CD4-positive, alpha-beta T cell (primary cell): ENCODE measurements around the gene DFFB. TPM values are rescaled to one million over a fixed set of nuclear protein-coding genes. Genes with fewer than 3 reads are reported as not detected.

Source experiments
- ATAC-seq: fragments of 200-7000 bp; cut with Tn5 transposase; one replicate; pipeline ENCODE4 v1.10.0; 2022; ENCODE audit warnings: mild to moderate bottlenecking; ENCODE audit not compliant: poor library complexity
- CTCF ChIA-PET: fragments of 350-600 bp; sonication (Branson Sonifier 250); formaldehyde crosslinking; loops from one replicate; lab custom pipeline; 2021; ENCODE audit warnings: antibody characterized with exemption, inconsistent platforms; lab: Charles Lee
- POLR2A ChIA-PET: fragments of 350-600 bp; sonication (Branson Sonifier 250); formaldehyde crosslinking; loops from one replicate; lab custom pipeline; 2021; ENCODE audit warnings: antibody characterized with exemption, inconsistent platforms; lab: Charles Lee
- DNase-seq, 14 experiments: peaks; one replicate each; pipeline ENCODE4 v3.0.0-alpha.2; 2013 to 2020; ENCODE audit warnings: mixed read lengths in 2 of 14
- H3K27ac ChIP-seq, 2 donors: one replicate each; pipeline versions ENCODE4 v1.5.1 to v1.7.0; 2013; ENCODE audit warnings: low read length in 2 of 2, low read depth in 1 of 2, mild to moderate bottlenecking in 1 of 2
- H3K27me3 ChIP-seq, 2 experiments: 1 replicate in 1 of 2; 2 replicates in 1 of 2; pipeline versions ENCODE4 v1.6.1 to v1.7.0; 2013; ENCODE audit warnings: low read length in 2 of 2, control low read depth in 1 of 2, mild to moderate bottlenecking in 1 of 2, moderate library complexity in 1 of 2; ENCODE audit not compliant: insufficient read depth in 2 of 2, control insufficient read depth in 1 of 2
- H3K36me3 ChIP-seq: one replicate; pipeline ENCODE4 v1.6.1; 2013; ENCODE audit warnings: low read length, control low read depth; ENCODE audit not compliant: insufficient read depth
- H3K4me1 ChIP-seq: one replicate; pipeline ENCODE4 v1.6.1; 2013; ENCODE audit warnings: low read length, control low read depth; ENCODE audit not compliant: insufficient read depth
- H3K4me3 ChIP-seq: one replicate; pipeline ENCODE4 v1.5.1; 2013; ENCODE audit warnings: mild to moderate bottlenecking, low read length, moderate library complexity
- H3K9me3 ChIP-seq, 2 experiments: 1 replicate in 1 of 2; 2 replicates in 1 of 2; pipeline versions ENCODE4 v1.6.1 to v1.7.0; 2013; ENCODE audit warnings: low read length in 2 of 2, mild to moderate bottlenecking in 2 of 2, control low read depth in 1 of 2, moderate library complexity in 1 of 2; ENCODE audit not compliant: control insufficient read depth in 1 of 2, insufficient read depth in 1 of 2
- H3K27ac Mint-ChIP-seq: one replicate; pipeline ENCODE4 v1.8.0; 2020; ENCODE audit warnings: mixed read lengths
- H3K27me3 Mint-ChIP-seq: one replicate; pipeline ENCODE4 v1.8.0; 2021; ENCODE audit warnings: mixed read lengths
- H3K36me3 Mint-ChIP-seq: one replicate; pipeline ENCODE4 v1.8.0; 2021; ENCODE audit warnings: low read depth, mixed read lengths
- H3K4me1 Mint-ChIP-seq: one replicate; pipeline ENCODE4 v1.8.0; 2021; ENCODE audit warnings: low read depth, mixed read lengths
- H3K4me3 Mint-ChIP-seq: one replicate; pipeline ENCODE4 v1.8.0; 2020; ENCODE audit warnings: mild to moderate bottlenecking, mixed read lengths
- H3K9me3 Mint-ChIP-seq: one replicate; pipeline ENCODE4 v1.8.0; 2020; ENCODE audit warnings: mixed read lengths
- CTCF ChIP-seq: fragments of 200-600 bp; IDR thresholded peaks from one replicate; pipeline ENCODE4 v1.8.0; 2022; ENCODE audit warnings: antibody characterized with exemption, mild to moderate bottlenecking
- intact Hi-C, 2 experiments: fragments of 100-400 bp; cut with DNase I in 1 of 2; cut with micrococcal nuclease in 1 of 2; formaldehyde crosslinking; loops; one replicate each; pipeline versions ENCODE4 v1.15.1 to v1.9.0; 2023 to 2025; cut with DNase I, micrococcal nuclease
- total RNA-seq, 174 experiments: library from RNA in 2 of 174; stranded (reverse) in 2 of 174; gene quantifications; one replicate each; pipeline ENCODE4 v1.2.3 and lab custom pipeline; 2021 to 2026

DFFB gene
- total RNA-seq, 2 experiments from 2014 or later, result 6.7 to 6.8 TPM

- peaks cover 87% of the 10 kb centered on the region for H3K36me3 Mint-ChIP-seq
- no peak overlapping the region for H3K4me3 Mint-ChIP-seq
- Histone ChIP-seq H3K27ac (no peak overlapping the region), H3K36me3 (peaks cover 60% of the 10 kb centered on the region), H3K4me1 (peaks cover 6% of the 10 kb centered on the region), H3K4me3 (no peak overlapping the region), H3K27me3 (no peaks in the 10 kb centered on the region), H3K9me3 (peaks cover 5 to 7% of the 10 kb centered on the region in 2 experiments)
- H3K9me3 Mint-ChIP-seq, result no peaks in the 10 kb centered on the region
- no peaks in the 10 kb centered on the region for H3K27me3 Mint-ChIP-seq
- H3K4me1 Mint-ChIP-seq, result peaks cover 5% of the 10 kb centered on the region
- no peak overlapping the region for H3K27ac Mint-ChIP-seq
- CTCF ChIA-PET, result no interaction called here
- DNase-seq (no peak), ATAC-seq (no peak)
- no peak for TF ChIP-seq CTCF
- POLR2A ChIA-PET, result interaction anchor here (1.0 kb wide), 1 partner anchor 20 kb away, joined by 3 read pairs; the partner anchor contains the start of gene C1orf174
- intact Hi-C loops, result no loop called here
Measured at GRCh38 chr1:3879787-3880428, 22.6 kb downstream of the DFFB start.

- no peak overlapping the region for H3K27ac Mint-ChIP-seq
- Histone ChIP-seq H3K27me3 (no peaks in the 10 kb centered on the region), H3K36me3 (peaks cover 55% of the 10 kb centered on the region), H3K4me3 (no peak overlapping the region), H3K9me3 (peaks cover 5 to 7% of the 10 kb centered on the region in 2 experiments), H3K27ac (no peak overlapping the region), H3K4me1 (peaks cover 6% of the 10 kb centered on the region)
- no peak for DNase-seq
- ATAC-seq, result no peak
- no peaks in the 10 kb centered on the region for H3K27me3 Mint-ChIP-seq
- peaks cover 5% of the 10 kb centered on the region for H3K4me1 Mint-ChIP-seq
- peaks cover 87% of the 10 kb centered on the region for H3K36me3 Mint-ChIP-seq
- no peak overlapping the region for H3K4me3 Mint-ChIP-seq
- POLR2A ChIA-PET, result interaction anchor here (1.0 to 1.1 kb wide), 2 partner anchors 19 to 23 kb away, joined by 3 read pairs; partner anchors contain the start of genes C1orf174, CEP104 and DFFB
- CTCF ChIA-PET, result no interaction called here
- TF ChIP-seq CTCF, result no peak
- H3K9me3 Mint-ChIP-seq, result no peaks in the 10 kb centered on the region
- intact Hi-C loops, result no loop called here
Measured at GRCh38 chr1:3880429-3881192, 23.3 kb downstream of the DFFB start.

- no peak for TF ChIP-seq CTCF
- no peak overlapping the region for H3K27ac Mint-ChIP-seq
- no peaks in the 10 kb centered on the region for H3K27me3 Mint-ChIP-seq
- peaks cover 83% of the 10 kb centered on the region for H3K36me3 Mint-ChIP-seq
- H3K4me3 ChIP-seq, result no peak overlapping the region
- H3K4me1 Mint-ChIP-seq, result peaks cover 5% of the 10 kb centered on the region
- no peak overlapping the region for H3K27ac ChIP-seq
- DNase-seq (no peak), ATAC-seq (no peak)
- H3K9me3 ChIP-seq, result peaks cover 5 to 7% of the 10 kb centered on the region in 2 experiments
- peaks cover 54% of the 10 kb centered on the region for H3K36me3 ChIP-seq
- ChIA-PET CTCF (no interaction called here), POLR2A (interaction anchor here (1.1 kb wide), 1 partner anchor 24 kb away, joined by 3 read pairs; the partner anchor contains the start of genes CEP104 and DFFB)
- H3K9me3 Mint-ChIP-seq, result no peaks in the 10 kb centered on the region
- H3K4me1 ChIP-seq, result peaks cover 6% of the 10 kb centered on the region
- H3K4me3 Mint-ChIP-seq, result no peak overlapping the region
- intact Hi-C loops, result no loop called here
- H3K27me3 ChIP-seq, result no peaks in the 10 kb centered on the region
Measured at GRCh38 chr1:3881193-3881480, 23.9 kb downstream of the DFFB start.
